ENCODE data around the gene WNT4.

GRCh38 chr1:22111115-22111514, 31.8 kb downstream of the WNT4 start:
- TF ChIP-seq POLR2AphosphoS5 (IDR thresholded peaks at IDR 0.05), result no peak
- TF ChIP-seq POLR2A (IDR thresholded peaks at IDR 0.05), result no peak

Measured in prostate gland (tissue), 1 donor.